Lower lobe of right lung (tissue), 2 donors: ENCODE measurements around the gene AAGAB. TPM values are rescaled to one million over a fixed set of nuclear protein-coding genes. Genes with fewer than 3 reads are reported as not detected.

Experiments
- ATAC-seq, 2 donors: fragments of 200-7000 bp; cut with Tn5 transposase; one replicate each; pipeline ENCODE4 v1.9.1; 2020 to 2022; ENCODE audit warnings: mild to moderate bottlenecking in 2 of 2, moderate library complexity in 2 of 2
- DNase-seq: peaks from one replicate; pipeline ENCODE4 v3.0.0-alpha.2; 2020
- H3K27ac ChIP-seq: fragments of 200-600 bp; one replicate; pipeline ENCODE4 v1.8.0; 2022
- H3K27me3 ChIP-seq: fragments of 200-600 bp; one replicate; pipeline ENCODE4 v1.8.0; 2022; ENCODE audit warnings: low read depth
- H3K36me3 ChIP-seq: fragments of 200-600 bp; one replicate; pipeline ENCODE4 v1.8.0; 2022; ENCODE audit warnings: mild to moderate bottlenecking
- H3K4me1 ChIP-seq: fragments of 200-600 bp; one replicate; pipeline ENCODE4 v1.8.0; 2022
- H3K4me3 ChIP-seq: fragments of 200-600 bp; one replicate; pipeline ENCODE4 v1.8.0; 2022; ENCODE audit warnings: mild to moderate bottlenecking
- H3K9me3 ChIP-seq: fragments of 200-600 bp; one replicate; pipeline ENCODE4 v1.8.0; 2022
- CTCF ChIP-seq: fragments of 200-600 bp; IDR thresholded peaks from one replicate; pipeline ENCODE4 v1.8.0; 2022; ENCODE audit warnings: antibody characterized with exemption, mild to moderate bottlenecking
- intact Hi-C: fragments of 100-400 bp; cut with DNase I; formaldehyde crosslinking; loops from one replicate; pipeline ENCODE4 v1.11.0; 2022
- total RNA-seq: library from RNA; stranded (reverse); fragmentation: NEBNext Ultra II Directional; extraction: Animal tissue kit (Norgen Biotek cat#: 25700); gene quantifications from one replicate; pipeline ENCODE4 v1.2.1, GENCODE V29; 2021
- donor health status: DM: no; HTN: yes; CAD: no; lungs with severe emphysema.

The AAGAB gene
- total RNA-seq, 1 donor from 2014 or later: 24.9 TPM

GRCh38 chr15:67227431-67227830 lies 27.0 kb downstream of the AAGAB start:
- no peak for DNase-seq
- H3K36me3 ChIP-seq: peaks cover 35% of the 10 kb centered on the region
- intact Hi-C loops: no loop called here
- no peak overlapping the region for H3K27ac ChIP-seq
- ATAC-seq: no peak
- H3K27me3 ChIP-seq: no peaks in the 10 kb centered on the region
- no peaks in the 10 kb centered on the region for H3K4me1 ChIP-seq
- no peaks in the 10 kb centered on the region for H3K9me3 ChIP-seq
- H3K4me3 ChIP-seq: no peak overlapping the region
- no peak for TF ChIP-seq CTCF

DNA sequence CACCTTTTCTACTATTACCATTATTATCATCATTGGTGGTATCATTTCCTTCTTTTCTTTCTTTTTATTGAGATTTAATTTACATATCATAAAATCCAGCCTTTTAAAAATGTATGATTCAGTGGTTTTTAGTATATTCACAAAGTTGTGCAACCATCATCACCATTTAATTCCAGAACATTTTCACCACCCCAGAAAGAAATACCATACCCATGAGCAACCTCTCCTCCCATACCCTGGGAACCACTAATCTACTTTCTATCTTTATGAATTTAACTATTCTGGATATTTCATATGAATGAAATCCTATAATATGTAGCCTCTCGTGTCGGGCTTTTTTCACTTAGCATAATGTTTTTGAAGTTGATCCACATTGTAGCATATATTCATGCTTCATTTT lies 29.1 kb downstream of the AAGAB start:
- Histone ChIP-seq H3K9me3 (no peaks in the 10 kb centered on the region), H3K4me1 (no peaks in the 10 kb centered on the region), H3K36me3 (peaks cover 15% of the 10 kb centered on the region), H3K27me3 (no peaks in the 10 kb centered on the region), H3K27ac (no peak overlapping the region), H3K4me3 (no peak overlapping the region)
- no peak for DNase-seq
- ATAC-seq: no peak
- TF ChIP-seq CTCF: no peak
- intact Hi-C loops: no loop called here

- Histone ChIP-seq H3K4me1 (no peaks in the 10 kb centered on the region), H3K27me3 (no peaks in the 10 kb centered on the region), H3K27ac (no peak overlapping the region), H3K4me3 (no peak overlapping the region), H3K9me3 (no peaks in the 10 kb centered on the region), H3K36me3 (peaks cover 10% of the 10 kb centered on the region)
- DNase-seq (no peak), ATAC-seq (no peak)
- TF ChIP-seq CTCF: no peak
- intact Hi-C loops: no loop called here
Observed at GRCh38 chr15:67224889-67225288, 29.6 kb downstream of the AAGAB start.

DNA sequence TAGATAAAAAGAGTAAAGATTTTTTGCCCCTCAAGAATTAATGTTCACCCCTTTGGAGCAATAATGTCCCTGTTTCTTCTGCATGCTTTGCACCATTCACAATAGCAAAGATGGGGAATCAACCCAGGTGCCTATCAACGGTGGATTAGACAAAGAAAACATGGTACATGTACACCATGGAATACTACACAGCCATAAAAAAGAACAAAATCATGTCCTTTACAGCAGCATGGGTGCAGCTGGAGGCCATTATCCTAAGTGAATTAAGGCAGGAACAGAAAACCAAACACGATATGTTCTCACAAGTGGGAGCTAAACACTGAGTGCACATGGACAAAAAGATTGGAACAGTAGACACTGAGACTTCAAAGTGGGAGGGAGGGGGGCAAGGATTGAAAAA lies 35.2 kb downstream of the AAGAB start:
- Histone ChIP-seq H3K4me3 (no peak overlapping the region), H3K36me3 (peaks cover 3% of the 10 kb centered on the region), H3K27ac (no peak overlapping the region), H3K27me3 (no peaks in the 10 kb centered on the region), H3K4me1 (no peaks in the 10 kb centered on the region), H3K9me3 (no peaks in the 10 kb centered on the region)
- TF ChIP-seq CTCF: no peak
- ATAC-seq (no peak), DNase-seq (no peak)
- intact Hi-C loops: no loop called here

- no peaks in the 10 kb centered on the region for H3K27me3 ChIP-seq
- DNase-seq (no peak), ATAC-seq (no peak)
- TF ChIP-seq CTCF: no peak
- intact Hi-C loops: no loop called here
- peaks cover 3% of the 10 kb centered on the region for H3K36me3 ChIP-seq
- no peaks in the 10 kb centered on the region for H3K4me1 ChIP-seq
- H3K27ac ChIP-seq: no peak overlapping the region
- H3K4me3 ChIP-seq: no peak overlapping the region
- no peaks in the 10 kb centered on the region for H3K9me3 ChIP-seq
Observed at GRCh38 chr15:67218428-67218827, 36.0 kb downstream of the AAGAB start.

GRCh38 chr15:67216859-67217258 lies 37.6 kb downstream of the AAGAB start:
- DNase-seq: no peak
- ATAC-seq: no peak

More at GRCh38 chr15:67216859-67217258, 37.6 kb downstream of the AAGAB start:
- Histone ChIP-seq H3K9me3 (no peaks in the 10 kb centered on the region), H3K4me3 (no peak overlapping the region), H3K27ac (no peak overlapping the region), H3K27me3 (no peaks in the 10 kb centered on the region), H3K4me1 (no peaks in the 10 kb centered on the region), H3K36me3 (peaks cover 3% of the 10 kb centered on the region)
- intact Hi-C loops: no loop called here
- TF ChIP-seq CTCF: no peak
